ENCODE data around the gene GABRR2. TPM values are rescaled to one million over a fixed set of nuclear protein-coding genes. Genes with fewer than 3 reads are reported as not detected.
"Not testable (repeated sequence)": the region's sequence is repeated elsewhere in the genome, so short reads cannot be mapped to it uniquely, and the experiment has no call there.

Gene GABRR2
- total RNA-seq, 1 experiment from 2014 or later: not detected

DNA sequence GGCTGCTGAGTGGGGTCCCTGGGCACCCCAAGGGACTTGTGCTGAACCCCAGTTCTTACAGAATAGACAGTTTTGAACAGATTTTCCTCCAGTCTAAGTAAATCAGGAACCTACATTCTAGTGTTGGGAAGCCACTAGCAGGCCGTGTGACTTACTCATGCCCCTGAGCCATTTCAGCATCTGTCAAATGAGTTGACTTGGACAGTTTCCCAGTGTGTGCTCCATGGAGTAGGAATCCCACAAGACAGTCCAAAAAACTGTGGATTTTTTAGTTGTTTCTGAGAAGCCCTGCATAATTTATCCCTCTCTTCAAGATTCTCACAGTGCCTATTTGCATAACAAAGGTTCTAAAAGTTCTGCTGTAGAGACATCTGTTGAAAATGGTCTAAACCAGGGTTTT lies 2.1 kb downstream of the GABRR2 start:
- DNase-seq (ENCODE audit: low read depth in 1 of 2, low spot score in 2 of 2): no peak
- H3K27ac ChIP-seq: no peak overlapping the region
- H3K9me3 ChIP-seq (replicated peaks): no peaks in the 10 kb centered on the region
- H3K36me3 ChIP-seq: no peaks in the 10 kb centered on the region
- no peak overlapping the region for H3K4me3 ChIP-seq
- H3K4me1 ChIP-seq (replicated peaks): 0 out of 2 replicates have a peak, but pooled peaks cover 4% of the 10 kb centered on the region
- no peaks in the 10 kb centered on the region for H3K27me3 ChIP-seq (replicated peaks)

DNA sequence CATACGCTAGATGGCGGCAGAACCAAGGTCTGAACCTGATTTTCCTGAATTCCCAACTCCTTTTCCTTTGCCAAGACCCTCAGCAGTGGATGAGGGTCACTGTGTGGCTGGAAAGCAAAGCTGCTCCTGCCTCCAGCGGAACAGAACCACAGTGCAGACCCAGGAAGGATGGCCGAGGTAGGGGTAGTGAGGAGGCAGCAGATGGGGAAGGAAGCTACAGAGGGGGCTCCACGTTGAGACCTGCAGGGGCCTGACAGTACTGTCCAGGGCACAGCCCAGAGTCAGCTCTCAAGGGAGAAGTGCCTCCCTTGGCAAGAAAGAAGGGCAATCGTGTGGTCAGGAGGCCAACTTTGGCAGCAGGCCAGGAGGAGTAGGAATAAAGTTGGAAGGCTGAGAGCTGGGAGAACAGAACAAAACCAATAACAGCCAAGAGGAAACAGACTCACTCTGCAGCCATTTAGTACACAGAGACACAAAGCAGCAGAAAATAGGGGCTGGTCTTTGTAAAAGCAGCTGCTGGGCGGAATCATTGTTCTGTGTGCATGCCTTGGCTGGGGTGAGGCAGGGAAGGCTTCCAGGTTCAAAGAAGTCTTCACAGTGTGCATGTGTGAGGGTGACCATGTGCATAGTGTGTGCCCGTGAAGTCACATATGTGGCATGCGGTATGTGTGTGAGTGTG lies 3.1 kb downstream of the GABRR2 start:
- Histone ChIP-seq H3K27ac (no peak overlapping the region), H3K36me3 (no peaks in the 10 kb centered on the region), H3K4me3 (no peak overlapping the region), H3K27me3 (replicated peaks) (no peaks in the 10 kb centered on the region), H3K4me1 (replicated peaks) (0 out of 2 replicates have a peak, but pooled peaks cover 4% of the 10 kb centered on the region), H3K9me3 (replicated peaks) (no peaks in the 10 kb centered on the region)
- peak in 1 of 2 experiments; percentile 7 for DNase-seq (ENCODE audit: low read depth in 1 of 2, low spot score in 2 of 2)

GRCh38 chr6:89311530-89311852 lies 3.6 kb downstream of the GABRR2 start:
- no peaks in the 10 kb centered on the region for H3K36me3 ChIP-seq
- no peak for DNase-seq (ENCODE audit: low read depth in 1 of 2, low spot score in 2 of 2)
- H3K4me1 ChIP-seq (replicated peaks): 0 out of 2 replicates have a peak, but pooled peaks cover 4% of the 10 kb centered on the region
- no peaks in the 10 kb centered on the region for H3K27me3 ChIP-seq (replicated peaks)
- H3K27ac ChIP-seq: no peak overlapping the region
- H3K4me3 ChIP-seq: no peak overlapping the region
- no peaks in the 10 kb centered on the region for H3K9me3 ChIP-seq (replicated peaks)

GRCh38 chr6:89310929-89311328 lies 4.2 kb downstream of the GABRR2 start:
- no peak for DNase-seq (ENCODE audit: low read depth in 1 of 2, low spot score in 2 of 2)
- Histone ChIP-seq H3K4me1 (replicated peaks) (0 out of 2 replicates have a peak, but pooled peaks cover 4% of the 10 kb centered on the region), H3K36me3 (no peaks in the 10 kb centered on the region), H3K27ac (no peak overlapping the region), H3K9me3 (replicated peaks) (no peaks in the 10 kb centered on the region), H3K4me3 (no peak overlapping the region), H3K27me3 (replicated peaks) (no peaks in the 10 kb centered on the region)

DNA sequence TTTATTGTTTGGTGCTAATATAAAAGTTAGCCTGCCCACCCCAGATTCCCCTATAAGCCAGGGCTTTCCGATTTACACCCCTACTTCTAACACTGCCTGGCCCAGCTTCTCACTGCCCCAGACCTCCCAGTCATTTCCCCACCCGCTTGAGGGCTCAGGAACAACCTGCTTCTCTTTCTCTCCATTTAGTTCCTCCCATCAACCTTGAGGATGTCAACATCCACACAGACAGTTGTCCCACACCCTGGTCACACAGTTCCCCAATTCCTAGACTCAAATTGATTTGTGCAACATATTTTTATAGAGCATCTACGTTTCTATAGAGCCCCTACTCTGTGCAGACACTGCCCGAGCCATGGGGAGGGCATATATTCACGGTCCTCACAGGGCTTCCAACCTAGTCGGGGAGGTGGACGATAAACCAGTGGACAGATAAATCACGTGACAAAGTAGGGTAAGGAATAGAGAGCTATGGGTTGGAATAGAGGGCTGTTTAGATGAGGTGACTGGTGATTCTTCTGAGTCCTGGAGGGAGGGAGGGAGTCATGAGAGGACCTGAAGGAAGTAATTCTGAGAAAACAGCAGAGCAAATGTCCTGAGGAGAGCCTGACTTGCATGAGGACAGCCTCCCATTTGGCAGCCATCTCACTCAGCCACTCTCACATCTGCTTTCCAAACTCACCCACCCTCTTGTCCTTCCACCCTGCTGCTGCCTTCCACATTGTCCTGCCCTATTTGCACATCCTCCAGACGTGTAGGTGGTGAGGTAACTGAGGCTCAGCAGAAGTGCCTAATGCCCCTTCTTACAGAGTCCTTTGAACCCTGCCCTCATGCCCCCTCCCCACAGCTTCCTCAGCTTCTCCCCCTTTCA lies 6.3 kb downstream of the GABRR2 start:
- Histone ChIP-seq H3K4me1 (replicated peaks) (0 out of 2 replicates have a peak, but pooled peaks cover 4% of the 10 kb centered on the region), H3K36me3 (no peaks in the 10 kb centered on the region), H3K27ac (no peak overlapping the region), H3K9me3 (replicated peaks) (no peaks in the 10 kb centered on the region; the same call in 1 of the 2 replicates), H3K27me3 (replicated peaks) (no peaks in the 10 kb centered on the region), H3K4me3 (no peak overlapping the region)
- no peak for DNase-seq (ENCODE audit: low read depth in 1 of 2, low spot score in 2 of 2)

GRCh38 chr6:89304517-89304916 lies 10.6 kb downstream of the GABRR2 start:
- H3K27ac ChIP-seq; H3K9me3 ChIP-seq (replicated peaks); H3K36me3 ChIP-seq; H3K4me3 ChIP-seq; H3K4me1 ChIP-seq (replicated peaks); H3K27me3 ChIP-seq (replicated peaks); DNase-seq (ENCODE audit: low read depth in 1 of 2, low spot score in 2 of 2): not testable (repeated sequence)

DNA sequence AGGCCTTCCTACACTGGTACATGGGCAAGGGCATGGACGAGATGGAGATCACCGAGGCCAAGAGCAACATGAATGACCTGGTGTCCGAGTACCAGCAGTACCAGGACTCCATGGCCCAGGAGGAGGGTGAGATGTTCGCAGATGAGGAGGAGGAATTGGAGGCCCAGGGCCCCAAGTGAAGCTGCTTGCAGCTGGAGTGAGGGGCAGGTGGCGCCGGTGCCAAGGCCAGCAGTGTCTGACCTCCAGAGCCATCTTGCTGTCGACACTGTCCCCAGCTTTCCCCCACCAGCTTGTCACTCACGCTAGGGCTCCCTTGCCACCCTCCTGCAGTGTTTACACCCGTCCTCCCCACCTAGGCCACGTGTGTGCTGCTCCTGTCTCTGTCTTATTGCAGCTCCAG lies 12.2 kb downstream of the GABRR2 start:
- H3K27ac ChIP-seq: no peak overlapping the region
- no peak overlapping the region for H3K4me3 ChIP-seq
- no peak for DNase-seq (ENCODE audit: low read depth in 1 of 2, low spot score in 2 of 2)
- H3K9me3 ChIP-seq (replicated peaks): no peaks in the 10 kb centered on the region; the same call in 1 of the 2 replicates
- no peaks in the 10 kb centered on the region for H3K36me3 ChIP-seq
- no peaks in the 10 kb centered on the region for H3K27me3 ChIP-seq (replicated peaks)
- no peaks in the 10 kb centered on the region for H3K4me1 ChIP-seq (replicated peaks)

GRCh38 chr6:89302195-89302770 lies 12.8 kb downstream of the GABRR2 start:
- peaks cover 4% of the 10 kb centered on the region for H3K4me1 ChIP-seq (replicated peaks)
- no peak overlapping the region for H3K4me3 ChIP-seq
- DNase-seq (ENCODE audit: low read depth in 1 of 2, low spot score in 2 of 2): no peak
- H3K27ac ChIP-seq: no peak overlapping the region
- no peaks in the 10 kb centered on the region for H3K36me3 ChIP-seq
- no peaks in the 10 kb centered on the region; the same call in 1 of the 2 replicates for H3K9me3 ChIP-seq (replicated peaks)
- H3K27me3 ChIP-seq (replicated peaks): no peaks in the 10 kb centered on the region

GRCh38 chr6:89301586-89302194 lies 13.4 kb downstream of the GABRR2 start:
- Histone ChIP-seq H3K4me3 (no peak overlapping the region), H3K36me3 (no peaks in the 10 kb centered on the region), H3K27me3 (replicated peaks) (no peaks in the 10 kb centered on the region), H3K27ac (no peak overlapping the region), H3K9me3 (replicated peaks) (no peaks in the 10 kb centered on the region; the same call in 1 of the 2 replicates), H3K4me1 (replicated peaks) (peaks cover 4% of the 10 kb centered on the region)
- no peak for DNase-seq (ENCODE audit: low read depth in 1 of 2, low spot score in 2 of 2)

DNA sequence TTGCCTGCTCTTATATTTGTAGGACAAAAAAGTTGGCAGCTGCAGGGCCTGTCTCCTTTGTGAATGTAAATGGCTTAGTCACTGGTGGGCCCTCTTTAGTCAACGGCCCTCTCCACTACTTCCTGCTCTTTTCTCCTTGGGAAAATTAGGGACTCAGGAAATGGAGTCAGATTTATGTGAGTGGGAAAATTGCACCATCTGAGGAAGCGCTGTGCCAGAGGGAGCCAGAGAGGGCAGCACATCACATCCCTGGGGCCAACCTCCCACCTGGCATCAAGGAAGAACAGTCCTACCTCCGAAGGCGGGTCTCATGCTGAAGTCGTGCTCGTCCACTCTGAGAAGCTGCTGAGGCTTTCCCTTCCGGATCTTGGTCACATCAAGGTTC lies 15.6 kb downstream of the GABRR2 start:
- Histone ChIP-seq H3K27ac (no peak overlapping the region), H3K36me3 (no peaks in the 10 kb centered on the region), H3K27me3 (replicated peaks) (no peaks in the 10 kb centered on the region), H3K9me3 (replicated peaks) (no peaks in the 10 kb centered on the region; the same call in 1 of the 2 replicates), H3K4me1 (replicated peaks) (peaks cover 4% of the 10 kb centered on the region), H3K4me3 (no peak overlapping the region)
- DNase-seq (ENCODE audit: low read depth in 1 of 2, low spot score in 2 of 2): no peak

DNA sequence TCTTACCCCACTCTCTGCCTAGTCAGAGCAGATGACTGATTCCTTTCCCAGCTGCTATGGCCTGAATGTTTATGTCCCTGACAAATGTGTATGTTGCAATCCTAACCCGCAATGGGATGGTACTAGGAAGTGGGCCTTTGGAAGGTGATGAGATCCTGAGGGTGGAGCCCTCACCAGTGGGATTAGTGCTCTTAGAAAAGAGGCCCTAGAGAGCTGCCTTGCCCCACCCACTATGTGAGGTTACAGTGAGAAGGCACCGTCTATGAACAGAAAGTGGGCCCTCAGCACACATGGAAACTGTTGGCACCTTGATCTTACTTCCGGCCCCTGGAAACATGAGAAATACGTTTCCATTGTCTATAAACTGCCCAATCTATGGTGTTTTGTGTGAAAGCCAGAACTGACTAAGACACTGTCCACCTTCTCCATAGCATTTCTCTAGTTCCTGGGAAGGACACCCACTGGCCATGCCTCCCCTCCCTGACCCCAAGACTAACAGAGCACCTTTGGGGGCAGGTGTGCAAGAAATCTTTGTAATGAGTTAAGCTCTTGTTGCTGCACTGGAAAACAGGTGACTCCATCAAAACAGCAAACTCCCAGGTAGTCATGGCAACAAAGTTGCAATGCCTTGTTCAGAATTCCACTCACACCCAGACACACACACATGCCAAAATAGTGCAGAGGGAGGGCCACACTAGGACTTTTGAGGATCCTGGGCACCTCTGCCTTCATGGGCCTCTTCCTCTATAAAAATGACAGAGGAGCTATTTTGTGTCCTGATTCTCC lies 16.2 kb downstream of the GABRR2 start:
- no peaks in the 10 kb centered on the region; the same call in 1 of the 2 replicates for H3K9me3 ChIP-seq (replicated peaks)
- H3K36me3 ChIP-seq: no peaks in the 10 kb centered on the region
- H3K4me3 ChIP-seq: no peak overlapping the region
- peaks cover 4% of the 10 kb centered on the region for H3K4me1 ChIP-seq (replicated peaks)
- no peak for DNase-seq (ENCODE audit: low read depth in 1 of 2, low spot score in 2 of 2)
- no peaks in the 10 kb centered on the region for H3K27me3 ChIP-seq (replicated peaks)
- H3K27ac ChIP-seq: no peak overlapping the region

GRCh38 chr6:89297695-89298351 lies 17.3 kb downstream of the GABRR2 start:
- Histone ChIP-seq H3K27me3 (replicated peaks) (no peaks in the 10 kb centered on the region), H3K36me3 (no peaks in the 10 kb centered on the region), H3K4me1 (replicated peaks) (peaks cover 4% of the 10 kb centered on the region), H3K9me3 (replicated peaks) (no peaks in the 10 kb centered on the region), H3K27ac (no peak overlapping the region), H3K4me3 (no peak overlapping the region)
- DNase-seq (ENCODE audit: low read depth in 1 of 2, low spot score in 2 of 2): peak; percentile 49 to 62

DNA sequence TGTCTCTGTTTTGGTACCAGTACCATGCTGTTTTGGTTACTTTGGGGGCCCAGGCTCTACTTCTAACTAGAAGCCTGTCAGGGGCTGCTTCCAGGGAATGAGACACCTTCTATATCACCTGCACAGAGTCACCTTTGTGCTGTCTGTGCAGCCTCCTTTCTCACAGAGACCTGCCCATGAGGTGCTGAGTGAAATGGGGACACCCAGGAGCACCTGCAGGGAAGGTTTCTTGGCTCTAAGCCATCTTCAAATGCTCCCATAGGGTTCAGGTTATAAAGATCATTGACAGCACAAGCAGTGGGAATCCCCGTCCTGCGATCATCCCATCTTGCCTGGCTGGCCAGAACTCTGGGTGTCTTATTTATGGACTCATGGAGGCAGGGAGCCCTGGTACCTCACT lies 19.1 kb downstream of the GABRR2 start:
- no peak overlapping the region for H3K4me3 ChIP-seq
- no peaks in the 10 kb centered on the region for H3K27me3 ChIP-seq (replicated peaks)
- DNase-seq (ENCODE audit: low read depth in 1 of 2, low spot score in 2 of 2): no peak
- no peaks in the 10 kb centered on the region for H3K36me3 ChIP-seq
- no peaks in the 10 kb centered on the region for H3K9me3 ChIP-seq (replicated peaks)
- H3K27ac ChIP-seq: no peak overlapping the region
- H3K4me1 ChIP-seq (replicated peaks): peaks cover 4% of the 10 kb centered on the region
